Nephron progenitor cell (in vitro differentiated cells): ENCODE measurements around the gene ANAPC2.

Experiments used
- DNase-seq: peaks from one replicate; pipeline ENCODE4 v3.0.0; 2021
- H3K27ac Mint-ChIP-seq: 2 replicates; pipeline ENCODE4 v1.8.0; 2021; ENCODE audit warnings: mild to moderate bottlenecking, moderate library complexity, mixed read lengths
- H3K27me3 Mint-ChIP-seq: 2 replicates; pipeline ENCODE4 v1.8.0; 2021; ENCODE audit warnings: mild to moderate bottlenecking, low read depth, mixed read lengths; ENCODE audit not compliant: poor library complexity
- H3K36me3 Mint-ChIP-seq: 2 replicates; pipeline ENCODE4 v1.8.0; 2021; ENCODE audit warnings: low read depth, mixed read lengths
- H3K4me1 Mint-ChIP-seq: 2 replicates; pipeline ENCODE4 v1.8.0; 2021; ENCODE audit warnings: mixed read lengths
- H3K4me3 Mint-ChIP-seq: 2 replicates; pipeline ENCODE4 v1.8.0; 2021; ENCODE audit warnings: mild to moderate bottlenecking, moderate library complexity, mixed read lengths
- H3K9me3 Mint-ChIP-seq: 2 replicates; pipeline ENCODE4 v1.8.0; 2021; ENCODE audit warnings: mild to moderate bottlenecking, moderate library complexity, mixed read lengths
- TF ChIP-seq, protein P1 (sequence below): fragments of 200-600 bp; sonication (generic); IDR thresholded peaks from 2 replicates; pipeline ENCODE4 v1.5.0; 2021; ENCODE audit warnings: antibody characterized with exemption

ANAPC2 gene

DNA sequence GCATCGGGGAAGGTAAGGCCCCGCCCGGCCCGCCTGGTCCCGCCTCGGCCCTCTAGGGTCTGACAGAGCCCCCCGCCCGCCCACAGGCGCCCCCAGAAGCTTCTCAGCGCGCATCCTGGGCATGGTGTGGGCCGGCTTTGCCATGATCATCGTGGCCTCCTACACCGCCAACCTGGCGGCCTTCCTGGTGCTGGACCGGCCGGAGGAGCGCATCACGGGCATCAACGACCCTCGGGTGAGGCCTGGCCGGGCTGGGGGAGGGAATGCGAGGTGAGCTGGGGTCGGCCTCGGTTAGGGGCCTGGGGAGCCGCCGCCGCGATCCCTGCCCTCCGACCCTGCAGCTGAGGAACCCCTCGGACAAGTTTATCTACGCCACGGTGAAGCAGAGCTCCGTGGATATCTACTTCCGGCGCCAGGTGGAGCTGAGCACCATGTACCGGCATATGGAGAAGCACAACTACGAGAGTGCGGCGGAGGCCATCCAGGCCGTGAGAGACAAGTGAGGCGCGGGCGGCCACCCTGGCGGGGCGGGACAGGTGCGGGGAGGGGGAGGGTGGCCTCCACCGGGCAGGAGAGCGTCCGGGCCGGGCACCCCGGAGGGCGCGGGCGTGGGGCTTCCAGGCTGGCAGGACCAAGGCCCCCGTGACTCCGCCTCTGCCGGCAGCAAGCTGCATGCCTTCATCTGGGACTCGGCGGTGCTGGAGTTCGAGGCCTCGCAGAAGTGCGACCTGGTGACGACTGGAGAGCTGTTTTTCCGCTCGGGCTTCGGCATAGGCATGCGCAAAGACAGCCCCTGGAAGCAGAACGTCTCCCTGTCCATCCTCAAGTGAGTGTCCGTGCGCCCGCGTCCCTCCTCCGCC lies 25.6 kb downstream of the ANAPC2 start:
- Mint-ChIP-seq H3K9me3 (no peaks in the 10 kb centered on the region), H3K36me3 (no peaks in the 10 kb centered on the region), H3K27ac (no peak overlapping the region), H3K4me1 (no peaks in the 10 kb centered on the region), H3K4me3 (peak overlapping the region; percentile 71), H3K27me3 (peaks cover 100% of the 10 kb centered on the region)
- peak; percentile 40 for DNase-seq
- TF ChIP-seq, protein P1, sequence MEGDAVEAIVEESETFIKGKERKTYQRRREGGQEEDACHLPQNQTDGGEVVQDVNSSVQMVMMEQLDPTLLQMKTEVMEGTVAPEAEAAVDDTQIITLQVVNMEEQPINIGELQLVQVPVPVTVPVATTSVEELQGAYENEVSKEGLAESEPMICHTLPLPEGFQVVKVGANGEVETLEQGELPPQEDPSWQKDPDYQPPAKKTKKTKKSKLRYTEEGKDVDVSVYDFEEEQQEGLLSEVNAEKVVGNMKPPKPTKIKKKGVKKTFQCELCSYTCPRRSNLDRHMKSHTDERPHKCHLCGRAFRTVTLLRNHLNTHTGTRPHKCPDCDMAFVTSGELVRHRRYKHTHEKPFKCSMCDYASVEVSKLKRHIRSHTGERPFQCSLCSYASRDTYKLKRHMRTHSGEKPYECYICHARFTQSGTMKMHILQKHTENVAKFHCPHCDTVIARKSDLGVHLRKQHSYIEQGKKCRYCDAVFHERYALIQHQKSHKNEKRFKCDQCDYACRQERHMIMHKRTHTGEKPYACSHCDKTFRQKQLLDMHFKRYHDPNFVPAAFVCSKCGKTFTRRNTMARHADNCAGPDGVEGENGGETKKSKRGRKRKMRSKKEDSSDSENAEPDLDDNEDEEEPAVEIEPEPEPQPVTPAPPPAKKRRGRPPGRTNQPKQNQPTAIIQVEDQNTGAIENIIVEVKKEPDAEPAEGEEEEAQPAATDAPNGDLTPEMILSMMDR, result no peak

DNA sequence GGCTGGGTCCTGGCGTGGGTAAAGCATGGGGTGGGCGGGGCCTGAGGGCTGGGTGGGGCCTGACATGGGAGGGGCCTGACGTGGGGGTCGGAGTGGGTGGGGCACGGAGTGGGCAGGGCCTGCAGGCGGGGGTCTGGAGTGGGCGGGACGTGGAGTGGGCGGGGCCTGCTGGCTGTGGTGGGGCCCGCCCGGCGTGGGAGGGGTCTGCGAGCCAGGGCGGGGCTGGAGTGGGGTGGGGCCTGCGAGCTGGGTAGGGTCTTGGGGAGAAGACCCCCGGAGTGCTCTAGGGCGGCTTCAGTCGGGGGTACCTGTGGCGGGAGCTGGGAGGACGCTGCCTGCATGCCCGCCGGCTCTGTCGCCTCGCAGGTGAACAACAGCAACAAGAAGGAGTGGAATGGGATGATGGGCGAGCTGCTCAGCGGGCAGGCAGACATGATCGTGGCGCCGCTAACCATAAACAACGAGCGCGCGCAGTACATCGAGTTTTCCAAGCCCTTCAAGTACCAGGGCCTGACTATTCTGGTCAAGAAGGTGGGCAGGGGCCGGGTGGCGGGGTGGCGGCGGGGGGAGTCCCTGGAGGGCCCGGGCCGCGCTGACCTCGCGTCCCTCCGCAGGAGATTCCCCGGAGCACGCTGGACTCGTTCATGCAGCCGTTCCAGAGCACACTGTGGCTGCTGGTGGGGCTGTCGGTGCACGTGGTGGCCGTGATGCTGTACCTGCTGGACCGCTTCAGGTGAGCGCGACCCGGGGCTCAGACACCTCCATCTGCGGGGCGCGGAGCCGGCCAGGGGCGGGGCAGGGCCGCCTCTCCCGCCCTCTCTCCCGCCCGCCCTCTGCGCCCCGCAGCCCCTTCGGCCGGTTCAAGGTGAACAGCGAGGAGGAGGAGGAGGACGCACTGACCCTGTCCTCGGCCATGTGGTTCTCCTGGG lies 26.5 kb downstream of the ANAPC2 start:
- Mint-ChIP-seq H3K27ac (no peak overlapping the region), H3K4me1 (no peaks in the 10 kb centered on the region), H3K4me3 (no peak overlapping the region), H3K27me3 (peaks cover 100% of the 10 kb centered on the region), H3K36me3 (no peaks in the 10 kb centered on the region), H3K9me3 (no peaks in the 10 kb centered on the region)
- TF ChIP-seq, protein P1, result no peak
- peak; percentile 34 for DNase-seq

DNA sequence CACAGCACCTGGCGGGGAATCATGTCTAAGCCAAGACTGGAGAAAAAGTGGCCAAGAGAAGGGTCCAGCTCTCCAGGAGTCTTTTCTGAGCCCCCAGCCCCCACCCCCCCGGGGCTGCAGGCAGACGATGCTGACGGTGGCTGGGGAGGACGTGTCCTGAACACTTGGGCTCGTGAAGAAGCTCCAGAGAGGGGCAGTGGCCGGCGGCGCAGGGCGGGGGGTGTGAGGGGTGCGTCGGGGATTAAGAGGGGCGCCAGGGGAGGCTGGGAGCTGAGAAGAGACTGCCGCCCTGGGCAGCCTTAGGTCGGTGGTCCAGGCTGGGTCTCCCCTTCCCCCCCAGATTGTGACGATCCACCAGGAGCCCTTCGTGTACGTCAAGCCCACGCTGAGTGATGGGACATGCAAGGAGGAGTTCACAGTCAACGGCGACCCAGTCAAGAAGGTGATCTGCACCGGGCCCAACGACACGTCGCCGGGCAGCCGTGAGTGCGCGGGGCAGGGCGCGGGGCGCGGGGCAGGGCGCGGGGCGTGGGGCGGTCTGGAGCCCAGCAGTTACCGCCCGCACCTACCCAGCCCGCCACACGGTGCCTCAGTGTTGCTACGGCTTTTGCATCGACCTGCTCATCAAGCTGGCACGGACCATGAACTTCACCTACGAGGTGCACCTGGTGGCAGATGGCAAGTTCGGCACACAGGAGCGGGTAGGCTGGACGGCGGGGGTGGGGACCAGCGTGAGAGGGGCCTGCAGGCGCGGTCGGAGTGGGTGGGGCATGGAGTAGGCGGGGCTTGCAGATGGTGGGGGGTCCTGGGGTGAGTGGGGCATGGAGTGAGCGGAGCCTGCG lies 27.4 kb downstream of the ANAPC2 start:
- Mint-ChIP-seq H3K4me1 (no peaks in the 10 kb centered on the region), H3K9me3 (no peaks in the 10 kb centered on the region), H3K4me3 (no peak overlapping the region), H3K27ac (no peak overlapping the region), H3K36me3 (no peaks in the 10 kb centered on the region), H3K27me3 (peaks cover 100% of the 10 kb centered on the region)
- DNase-seq, result no peak
- TF ChIP-seq, protein P1, result no peak

DNA sequence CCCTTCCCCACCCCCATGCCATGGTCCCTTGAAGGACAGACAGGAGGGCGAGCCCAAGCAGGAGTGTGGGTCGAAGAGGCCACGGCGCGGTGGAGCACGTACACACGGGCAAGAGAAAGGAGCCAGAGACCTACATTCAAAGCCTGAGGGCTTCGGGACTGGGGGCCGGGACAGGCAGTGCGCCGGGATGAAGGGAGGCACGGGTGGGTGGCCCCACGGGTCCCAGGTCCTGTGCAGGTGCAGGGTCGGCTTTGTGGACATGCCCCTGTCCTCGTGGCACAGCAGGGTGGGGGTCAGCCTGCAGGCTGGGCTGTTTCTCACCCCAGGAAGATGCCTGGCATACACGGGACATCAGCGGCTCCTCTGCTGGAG lies 28.3 kb downstream of the ANAPC2 start:
- TF ChIP-seq, protein P1, result no peak
- H3K4me3 Mint-ChIP-seq, result no peak overlapping the region
- H3K36me3 Mint-ChIP-seq, result no peaks in the 10 kb centered on the region
- peaks cover 100% of the 10 kb centered on the region for H3K27me3 Mint-ChIP-seq
- no peaks in the 10 kb centered on the region for H3K4me1 Mint-ChIP-seq
- H3K9me3 Mint-ChIP-seq, result no peaks in the 10 kb centered on the region
- no peak overlapping the region for H3K27ac Mint-ChIP-seq
- DNase-seq, result no peak

DNA sequence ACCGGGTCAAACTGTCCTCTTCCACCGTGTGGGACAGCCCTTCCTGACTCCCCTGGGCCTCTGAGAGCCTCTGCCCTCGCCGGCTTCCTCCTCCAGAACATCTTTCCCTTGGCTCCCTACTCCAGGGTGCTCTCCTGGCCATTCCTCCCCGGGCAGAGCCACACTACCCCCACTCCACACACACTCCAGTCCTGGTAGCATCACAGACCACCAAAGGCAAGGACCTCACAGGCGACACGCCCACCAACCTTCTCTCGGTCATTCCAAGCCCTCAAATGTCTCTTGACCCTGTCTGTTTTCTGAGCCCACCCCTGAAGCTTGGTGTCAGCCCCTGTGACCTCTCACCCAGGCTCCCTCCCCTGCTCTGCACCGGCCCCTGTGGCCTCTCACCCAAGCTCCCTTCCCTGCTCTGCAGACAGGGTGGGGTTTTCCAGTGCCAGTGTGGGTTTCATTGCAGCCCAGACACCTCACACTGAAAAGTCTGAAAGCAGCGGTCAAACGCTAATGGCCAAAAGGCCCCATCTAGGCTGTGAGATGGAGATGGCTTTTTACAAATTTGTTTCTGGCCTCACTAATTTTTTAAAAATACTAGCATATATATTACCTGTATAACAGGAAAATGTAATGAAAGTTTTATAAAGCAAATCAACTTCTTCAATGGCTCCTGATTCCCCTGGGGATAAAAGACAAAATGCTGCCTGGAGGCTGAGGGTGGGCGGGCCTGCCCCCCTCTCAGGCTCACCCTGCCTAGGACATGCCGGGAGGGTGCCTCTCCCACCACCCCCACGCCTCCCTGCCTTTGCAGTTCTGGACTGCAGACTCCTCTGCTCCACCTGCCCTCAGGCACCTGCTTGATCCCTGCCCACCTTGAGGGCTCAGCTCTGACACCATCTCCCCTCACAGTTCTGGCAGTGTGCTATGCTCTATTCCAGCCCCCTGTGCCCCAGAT lies 29.0 kb downstream of the ANAPC2 start:
- H3K4me1 Mint-ChIP-seq, result no peaks in the 10 kb centered on the region
- no peak for DNase-seq
- no peaks in the 10 kb centered on the region for H3K9me3 Mint-ChIP-seq
- H3K36me3 Mint-ChIP-seq, result no peaks in the 10 kb centered on the region
- TF ChIP-seq, protein P1, result no peak
- H3K4me3 Mint-ChIP-seq, result no peak overlapping the region
- peaks cover 100% of the 10 kb centered on the region for H3K27me3 Mint-ChIP-seq
- H3K27ac Mint-ChIP-seq, result no peak overlapping the region
